Erythroblast (primary cell): ENCODE measurements around the gene PSMB10.
A peak's percentile ranks its signal among the peaks of the same experiment; 100 is the strongest.

Experiments used
- DNase-seq, 2 experiments: peaks; one replicate each; lab custom pipeline; 2025; lab: John Stamatoyannopoulos, UW
- GATA1 ChIP-seq: IDR thresholded peaks from 2 replicates; pipeline ENCODE4 v1.6.1; 2011; ENCODE audit warnings: low read depth, mild to moderate bottlenecking, control low read depth, low read length, moderate library complexity
- POLR2A ChIP-seq: IDR thresholded peaks from 2 replicates; pipeline ENCODE4 v1.6.1; 2011; ENCODE audit warnings: mild to moderate bottlenecking, low read length

The PSMB10 gene

DNA sequence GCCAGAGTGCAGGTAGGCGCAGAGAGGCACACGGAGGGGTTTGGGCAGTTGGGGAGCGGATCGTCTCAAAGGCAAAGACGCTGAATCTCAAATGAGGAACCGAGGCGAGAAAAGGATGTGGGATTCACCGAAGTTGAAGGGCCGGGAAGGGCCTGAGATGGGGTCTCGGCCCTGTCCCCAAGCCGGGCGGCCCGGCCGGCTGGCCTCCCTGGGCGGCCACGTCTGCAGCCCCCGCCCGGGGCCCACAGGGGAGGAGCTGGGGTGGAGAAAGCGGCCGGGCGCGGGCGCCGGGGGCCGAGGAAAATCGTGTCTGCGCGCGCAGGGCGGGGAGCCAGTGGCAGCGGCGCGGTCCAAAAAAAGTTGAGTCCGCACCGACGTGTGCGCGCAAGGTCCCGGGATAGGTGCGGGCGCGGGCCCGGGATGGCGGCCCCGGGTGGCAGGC lies 31.3 kb upstream of the PSMB10 start:
- peak; percentile 73 to 80 for DNase-seq
- TF ChIP-seq GATA1 (no peak), POLR2A (no peak)

- no peak for TF ChIP-seq POLR2A
- no peak for TF ChIP-seq GATA1
- peak; percentile 42 to 56 for DNase-seq
Observed at GRCh38 chr16:67967183-67967957, 30.7 kb upstream of the PSMB10 start.

GRCh38 chr16:67966549-67967182 lies 30.0 kb upstream of the PSMB10 start:
- peak in 1 of 2 experiments; percentile 38 for DNase-seq
- TF ChIP-seq POLR2A: no peak
- no peak for TF ChIP-seq GATA1

DNA sequence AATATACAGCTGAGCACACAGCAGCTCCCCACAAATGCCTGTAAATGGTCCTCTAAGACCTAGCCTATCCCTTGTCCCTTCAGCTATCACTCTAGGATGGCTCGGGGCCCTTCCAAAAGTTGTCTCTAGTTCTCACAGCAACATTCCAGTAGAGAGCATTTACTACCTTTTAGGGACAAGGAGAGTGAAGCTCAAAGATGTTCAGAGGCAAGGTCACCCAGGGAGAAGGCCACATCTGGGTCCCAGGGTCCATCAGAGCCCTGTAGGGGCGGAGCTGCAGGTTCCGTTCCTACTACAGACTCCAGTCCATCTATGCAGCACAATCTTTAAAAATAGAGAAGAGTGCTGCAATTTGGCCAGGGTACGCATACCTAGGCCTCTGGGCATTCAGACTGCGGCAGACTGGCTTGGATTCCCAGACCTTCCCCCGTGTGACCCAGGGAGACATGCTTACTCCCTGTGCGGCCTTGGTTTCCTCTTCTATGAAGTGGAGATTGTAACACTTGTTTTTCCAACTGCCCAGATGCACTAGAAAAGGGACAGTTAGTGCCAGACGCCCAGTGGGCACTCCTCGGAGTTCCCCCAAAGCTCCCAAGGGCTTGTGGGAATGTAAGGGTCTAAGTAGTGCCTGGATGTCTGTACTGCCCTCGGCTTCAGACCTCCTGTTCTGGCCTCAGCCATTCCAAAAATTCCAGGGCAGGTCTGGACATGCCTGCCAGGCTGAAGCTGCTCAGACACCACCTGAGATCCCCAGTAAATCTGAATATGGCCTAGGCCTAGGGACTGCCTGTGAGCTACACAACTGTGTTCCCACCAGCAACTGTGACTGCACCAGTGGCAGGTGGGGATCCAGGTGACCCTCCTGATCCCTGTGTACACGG lies 29.3 kb upstream of the PSMB10 start:
- TF ChIP-seq POLR2A (no peak), GATA1 (no peak)

GRCh38 chr16:67964477-67965131 lies 28.0 kb upstream of the PSMB10 start:
- DNase-seq: peak in 1 of 2 experiments; percentile 24
- TF ChIP-seq GATA1: no peak
- no peak for TF ChIP-seq POLR2A

More for the DNA sequence above, 29.3 kb upstream of the PSMB10 start:
- DNase-seq: no peak

DNA sequence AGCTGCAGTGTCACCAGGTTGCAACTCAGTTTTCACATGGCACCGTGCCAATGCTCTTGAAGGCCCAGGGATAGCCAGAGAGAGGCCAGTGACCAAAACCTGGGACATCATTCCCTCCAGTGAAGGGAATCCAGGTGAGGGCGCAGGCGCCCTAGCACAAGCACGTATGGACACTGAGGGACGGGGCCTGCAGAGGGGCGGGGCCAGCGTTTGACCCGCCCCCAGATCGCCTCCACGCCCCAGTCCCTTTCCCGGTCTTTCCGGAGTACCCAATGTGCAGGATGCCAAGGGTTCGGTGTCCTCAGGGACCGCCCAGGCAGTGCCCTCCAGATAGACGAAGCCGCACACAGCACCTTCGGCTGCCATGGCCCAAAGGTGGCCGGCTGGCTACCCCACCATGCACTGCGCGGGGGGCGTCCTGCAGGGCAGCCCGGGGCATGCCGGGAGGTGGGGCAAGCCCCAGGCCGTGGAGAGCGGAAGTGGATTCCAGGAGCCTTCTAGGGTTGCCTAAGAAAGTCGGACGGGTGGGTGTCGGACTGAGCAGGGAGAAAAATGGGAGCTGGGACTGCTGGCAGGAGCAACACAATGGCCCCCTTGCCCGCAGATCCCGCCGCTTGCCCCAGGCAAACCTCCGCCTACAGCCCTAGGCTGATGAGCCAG lies 27.1 kb upstream of the PSMB10 start:
- peak in 1 of 2 experiments; percentile 56 for DNase-seq
- TF ChIP-seq POLR2A: peak; percentile 12
- TF ChIP-seq GATA1: no peak

DNA sequence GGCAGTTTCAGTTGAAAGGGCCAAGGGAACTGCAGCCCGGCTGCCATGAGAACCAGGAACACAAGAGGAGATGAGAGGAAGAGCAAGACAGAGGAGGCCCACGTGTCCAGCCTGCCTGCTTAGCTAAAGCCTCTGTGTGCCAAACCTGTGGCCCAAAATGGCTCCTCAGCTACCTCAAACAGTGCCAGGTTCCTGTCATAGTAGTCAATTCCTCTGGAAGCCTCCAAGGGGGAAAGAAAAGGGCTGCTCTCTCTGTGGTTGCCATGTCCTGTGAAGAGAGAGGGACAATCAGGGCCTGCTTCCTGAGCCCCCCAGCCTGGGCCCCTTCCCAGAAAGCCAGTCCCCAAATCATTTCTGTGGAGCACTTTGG lies 26.6 kb upstream of the PSMB10 start:
- TF ChIP-seq POLR2A (no peak), GATA1 (no peak)
- no peak for DNase-seq

DNA sequence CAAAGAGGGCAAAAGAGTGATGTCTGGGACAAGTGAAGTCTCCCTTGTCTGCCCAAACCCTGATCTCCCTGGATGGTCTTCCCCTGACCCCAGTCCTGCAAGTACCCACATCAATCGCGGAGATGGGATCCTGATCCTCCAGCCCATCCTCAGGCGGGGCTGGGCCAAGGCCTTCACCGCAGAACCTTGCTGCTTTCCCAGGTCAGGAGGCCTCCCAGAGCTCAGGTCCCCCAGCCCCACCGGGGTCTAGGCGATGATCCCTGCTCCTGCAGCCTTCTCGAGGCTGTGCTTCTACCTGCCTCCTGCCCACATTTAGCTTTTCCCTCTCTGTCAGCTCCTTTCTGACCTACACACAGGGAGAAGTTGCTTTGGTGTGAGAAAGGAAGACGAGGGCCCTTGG lies 25.5 kb upstream of the PSMB10 start:
- TF ChIP-seq GATA1 (no peak), POLR2A (no peak)
- DNase-seq: no peak

GRCh38 chr16:67961551-67961957 lies 24.9 kb upstream of the PSMB10 start:
- DNase-seq: no peak
- TF ChIP-seq GATA1 (no peak), POLR2A (no peak)

- DNase-seq: no peak
Observed at GRCh38 chr16:67959536-67960329, 23.1 kb upstream of the PSMB10 start.

GRCh38 chr16:67957622-67958021 lies 21.0 kb upstream of the PSMB10 start:
- TF ChIP-seq GATA1 (no peak), POLR2A (no peak)
- DNase-seq: no peak

More at GRCh38 chr16:67959536-67960329, 23.1 kb upstream of the PSMB10 start:
- TF ChIP-seq POLR2A: no peak
- no peak for TF ChIP-seq GATA1
